H1 (cell line): ENCODE data around the gene B9D2. TPM values are rescaled to one million over a fixed set of nuclear protein-coding genes. Genes with fewer than 3 reads are reported as not detected.

ENCODE experiments used
- CTCF ChIA-PET: fragments of 300-600 bp; sonication (Branson Sonifier 250); formaldehyde crosslinking; loops from one replicate; lab custom pipeline; 2021; ENCODE audit not compliant: partially characterized antibody; lab: Charles Lee
- POLR2A ChIA-PET: fragments of 300-600 bp; sonication (Branson Sonifier 250); formaldehyde crosslinking; loops from one replicate; lab custom pipeline; 2021; ENCODE audit warnings: inconsistent platforms; ENCODE audit not compliant: partially characterized antibody; lab: Charles Lee
- DNase-seq, 2 experiments: peaks; one replicate each; pipeline versions ENCODE4 v3.0.0 to v3.0.0-alpha.2; 2010 to 2022; ENCODE audit warnings: low spot score in 2 of 2, low read depth in 1 of 2, mixed read lengths in 1 of 2
- FAIRE-seq: peaks from 2 replicates; lab custom pipeline; 2011; peaks lifted over from hg19 to GRCh38; lab: Jason Lieb, UNC
- H2AFZ ChIP-seq: 2 replicates; pipeline ENCODE4 v1.8.1; 2012; ENCODE audit warnings: low read length, inconsistent platforms
- H2AK5ac ChIP-seq: 2 replicates; pipeline ENCODE4 v1.6.1; 2013; ENCODE audit warnings: low read depth, low read length
- H2BK120ac ChIP-seq: replicated peaks from 2 replicates; pipeline ENCODE3; 2013; ENCODE audit warnings: low read depth, low read length, inconsistent platforms
- H2BK12ac ChIP-seq: 2 replicates; pipeline ENCODE4 v1.6.1; 2013; ENCODE audit warnings: low read depth, low read length
- H2BK15ac ChIP-seq: 2 replicates; pipeline ENCODE4 v1.6.1; 2013; ENCODE audit warnings: low read length
- H2BK20ac ChIP-seq: 2 replicates; pipeline ENCODE4 v1.6.1; 2013; ENCODE audit warnings: low read length
- H2BK5ac ChIP-seq: 2 replicates; pipeline ENCODE4 v1.6.1; 2013; ENCODE audit warnings: low read depth, low read length
- H3K14ac ChIP-seq: 2 replicates; pipeline ENCODE4 v1.6.1; 2013; ENCODE audit warnings: inconsistent platforms; ENCODE audit not compliant: insufficient read length
- H3K18ac ChIP-seq: 2 replicates; pipeline ENCODE4 v1.6.1; 2013; ENCODE audit warnings: low read length; ENCODE audit errors: extremely low read depth
- H3K23ac ChIP-seq: 2 replicates; pipeline ENCODE4 v1.6.1; 2013; ENCODE audit warnings: inconsistent platforms; ENCODE audit not compliant: insufficient read length
- H3K23me2 ChIP-seq: 2 replicates; pipeline ENCODE4 v1.6.1; 2013; ENCODE audit warnings: low read depth, low read length
- H3K27ac ChIP-seq: 2 replicates; pipeline ENCODE4 v1.6.1; 2011; ENCODE audit warnings: low read depth, low read length, inconsistent platforms
- H3K27me3 ChIP-seq, 4 experiments: replicated peaks in 1 of 4; 1 replicate in 1 of 4; 2 replicates in 3 of 4; pipeline versions ENCODE4 v1.6.1 to v1.8.1; 2011 to 2013; ENCODE audit warnings: low read length in 3 of 4, mild to moderate bottlenecking in 3 of 4, inconsistent platforms in 2 of 4, mixed read lengths in 2 of 4, moderate library complexity in 1 of 4; ENCODE audit not compliant: control insufficient read depth in 3 of 4, insufficient read depth in 3 of 4; ENCODE audit errors: extremely low read depth in 1 of 4
- H3K36me3 ChIP-seq, 4 experiments: 2 replicates each; pipeline versions ENCODE4 v1.6.1 to v1.8.1; 2011 to 2013; ENCODE audit warnings: mild to moderate bottlenecking in 4 of 4, low read length in 3 of 4, moderate library complexity in 2 of 4, control low read depth in 1 of 4, inconsistent platforms in 1 of 4; ENCODE audit not compliant: insufficient read depth in 4 of 4, control insufficient read depth in 2 of 4
- H3K4ac ChIP-seq: replicated peaks from 2 replicates; pipeline ENCODE3; 2013; ENCODE audit warnings: low read length, low read depth, mixed read lengths, inconsistent platforms; ENCODE audit not compliant: insufficient read length
- H3K4me1 ChIP-seq, 4 experiments: replicated peaks in 1 of 4; 1 replicate in 1 of 4; 2 replicates in 3 of 4; pipeline versions ENCODE4 v1.6.1 to v1.8.1; 2011 to 2013; ENCODE audit warnings: low read length in 3 of 4, inconsistent platforms in 2 of 4, mixed read lengths in 1 of 4; ENCODE audit not compliant: insufficient read depth in 4 of 4, control insufficient read depth in 3 of 4
- H3K4me2 ChIP-seq, 2 experiments: 2 replicates each; pipeline versions ENCODE4 v1.6.1 to v1.8.1; 2011 to 2013; ENCODE audit warnings: low read depth in 2 of 2, low read length in 2 of 2, control low read depth in 1 of 2, inconsistent platforms in 1 of 2, mild to moderate bottlenecking in 1 of 2; ENCODE audit not compliant: insufficient read depth in 1 of 2
- H3K4me3 ChIP-seq, 4 experiments: fragments of 200-600, 300-600 bp in 1 of 4; sonication (generic), shearing (Covaris generic), sonication (Bioruptor Twin) in 1 of 4; 2 replicates each; pipeline versions ENCODE4 v1.5.1 to v1.8.1; 2011 to 2016; ENCODE audit warnings: low read length in 4 of 4, low read depth in 3 of 4, control low read depth in 2 of 4, inconsistent platforms in 2 of 4, mild to moderate bottlenecking in 2 of 4, mixed read lengths in 1 of 4, moderate library complexity in 1 of 4; ENCODE audit not compliant: insufficient read depth in 2 of 4; ENCODE audit errors: extremely low read depth in 1 of 4
- H3K56ac ChIP-seq: replicated peaks from 2 replicates; pipeline ENCODE3; 2013; ENCODE audit warnings: low read depth, mild to moderate bottlenecking, mixed read lengths, low read length, inconsistent platforms; ENCODE audit not compliant: insufficient read length
- H3K79me1 ChIP-seq: 2 replicates; pipeline ENCODE4 v1.6.1; 2013; ENCODE audit warnings: low read depth, low read length, control low read depth
- H3K79me2 ChIP-seq, 2 experiments: 2 replicates each; pipeline versions ENCODE4 v1.6.1 to v1.8.1; 2012 to 2013; ENCODE audit warnings: low read length in 2 of 2, mild to moderate bottlenecking in 2 of 2, inconsistent platforms in 1 of 2; ENCODE audit not compliant: insufficient read depth in 2 of 2, control insufficient read depth in 1 of 2
- H3K9ac ChIP-seq, 4 experiments: replicated peaks in 1 of 4; 1 replicate in 1 of 4; 2 replicates in 3 of 4; pipeline versions ENCODE4 v1.6.1 to v1.8.1; 2011 to 2013; ENCODE audit warnings: low read depth in 3 of 4, low read length in 3 of 4, control low read depth in 2 of 4, mild to moderate bottlenecking in 2 of 4, moderate library complexity in 2 of 4, inconsistent platforms in 1 of 4; ENCODE audit errors: extremely low read depth in 1 of 4
- H3K9me3 ChIP-seq, 2 experiments: 2 replicates each; pipeline versions ENCODE4 v1.6.1 to v1.8.1; 2012 to 2013; ENCODE audit warnings: mild to moderate bottlenecking in 2 of 2, moderate library complexity in 2 of 2, control low read depth in 1 of 2, inconsistent platforms in 1 of 2, low read depth in 1 of 2, low read length in 1 of 2, mixed read lengths in 1 of 2; ENCODE audit not compliant: insufficient read depth in 2 of 2
- H4K20me1 ChIP-seq, 2 experiments: replicated peaks in 1 of 2; 2 replicates each; pipeline versions ENCODE3 to v1.8.1; 2011 to 2013; ENCODE audit warnings: inconsistent platforms in 2 of 2, low read length in 2 of 2, mild to moderate bottlenecking in 1 of 2; ENCODE audit not compliant: insufficient read depth in 2 of 2, control insufficient read depth in 1 of 2
- H4K5ac ChIP-seq: 2 replicates; pipeline ENCODE4 v1.6.1; 2013; ENCODE audit warnings: low read length, low read depth, mixed read lengths, inconsistent platforms; ENCODE audit not compliant: insufficient read length
- H4K8ac ChIP-seq: 2 replicates; pipeline ENCODE4 v1.8.0; 2013; ENCODE audit warnings: mild to moderate bottlenecking, moderate library complexity, low read length, inconsistent platforms; ENCODE audit not compliant: insufficient read depth; ENCODE audit errors: extremely low read depth
- H4K91ac ChIP-seq: replicated peaks from 2 replicates; pipeline ENCODE3; 2013; ENCODE audit warnings: low read length, mixed read lengths, inconsistent platforms; ENCODE audit not compliant: insufficient read length
- BCL11A ChIP-seq, 2 experiments: IDR thresholded peaks; one replicate each; pipeline ENCODE4 v1.6.1; 2011; ENCODE audit warnings: low read depth in 2 of 2, low read length in 2 of 2, mild to moderate bottlenecking in 2 of 2
- CBX8 ChIP-seq: fragments of 300-800, 300-1000 bp; sonication (generic); IDR thresholded peaks from 2 replicates; pipeline ENCODE4 v1.7.1; 2016; ENCODE audit warnings: low read depth, low read length, borderline replicate concordance
- CEBPB ChIP-seq: IDR thresholded peaks from 2 replicates; pipeline ENCODE4 v1.6.1; 2012; ENCODE audit warnings: low read depth, low read length
- CREB1 ChIP-seq: IDR thresholded peaks from 2 replicates; pipeline ENCODE4 v1.6.1; 2012; ENCODE audit warnings: inconsistent platforms
- FOSL1 ChIP-seq: IDR thresholded peaks from 2 replicates; pipeline ENCODE4 v1.6.1; 2011; ENCODE audit warnings: mild to moderate bottlenecking, low read depth, low read length, moderate library complexity; ENCODE audit not compliant: insufficient read depth
- HDAC2 ChIP-seq, 2 experiments: fragments of 300-600 bp in 1 of 2; sonication (generic) in 1 of 2; IDR thresholded peaks; 2 replicates each; pipeline ENCODE4 v1.6.1; 2011 to 2012; ENCODE audit warnings: low read depth in 2 of 2, low read length in 2 of 2, mild to moderate bottlenecking in 2 of 2, moderate library complexity in 2 of 2, borderline replicate concordance in 1 of 2, inconsistent platforms in 1 of 2
- KDM4A ChIP-seq: IDR thresholded peaks from one replicate; pipeline ENCODE4 v1.7.1; 2012; ENCODE audit warnings: low read depth, mild to moderate bottlenecking, moderate library complexity, low read length, inconsistent platforms; ENCODE audit not compliant: severe bottlenecking
- MAFK ChIP-seq: IDR thresholded peaks from 2 replicates; pipeline ENCODE4 v1.6.1; 2012; ENCODE audit warnings: low read depth, mild to moderate bottlenecking, improper control_type of control experiment, low read length
- NANOG ChIP-seq: IDR thresholded peaks from 2 replicates; pipeline ENCODE4 v1.6.1; 2011; ENCODE audit warnings: low read length, low read depth, mild to moderate bottlenecking, inconsistent platforms; ENCODE audit not compliant: insufficient read depth, poor library complexity, severe bottlenecking
- RAD21 ChIP-seq, 2 experiments: IDR thresholded peaks in 1 of 2; conservative IDR thresholded peaks in 1 of 2; 2 replicates each; pipeline ENCODE4 v1.6.1; 2011; ENCODE audit warnings: low read depth in 2 of 2, low read length in 2 of 2, improper control_type of control experiment in 1 of 2, inconsistent platforms in 1 of 2, mild to moderate bottlenecking in 1 of 2, moderate library complexity in 1 of 2
- RBBP5 ChIP-seq: IDR thresholded peaks from 2 replicates; pipeline ENCODE4 v1.7.1; 2012; ENCODE audit warnings: low read depth, mild to moderate bottlenecking, inconsistent platforms, low read length, moderate library complexity, borderline replicate concordance
- SP4 ChIP-seq: IDR thresholded peaks from 2 replicates; pipeline ENCODE4 v1.6.1; 2012; ENCODE audit warnings: low read length, inconsistent platforms
- SUZ12 ChIP-seq: fragments of 200-600 bp; sonication (generic); IDR thresholded peaks from 2 replicates; pipeline ENCODE4 v1.6.1; 2012; ENCODE audit warnings: mild to moderate bottlenecking, inconsistent platforms, low read length, moderate library complexity, mixed read lengths
- WGBS, 2 experiments: shearing (Covaris generic) in 1 of 2; methylation state at CpG; one replicate each; pipeline versions ENCODE4 v1.1.6 to v1.1.7; 2013 to 2015; ENCODE audit warnings: low lambda C conversion rate in 2 of 2, mixed read lengths in 2 of 2, inconsistent platforms in 1 of 2, low coverage in 1 of 2, missing lambda C conversion rate in 1 of 2; ENCODE audit not compliant: insufficient replicate concordance in 2 of 2, insufficient coverage in 1 of 2, insufficient read length in 1 of 2; ENCODE audit errors: extremely low coverage in 1 of 2, missing lambda C conversion rate in 1 of 2; 5-methylcytosine and 5-hydroxymethylcytosine counted together
- polyA plus RNA-seq, 7 experiments: library from polyadenylated mRNA; depleted of rRNA in 3 of 7; stranded (reverse) in 5 of 7; unstranded in 2 of 7; fragments of >200 nt in 5 of 7; fragments of 200-250 nt in 2 of 7; gene quantifications; 1 replicate in 5 of 7; 2 replicates in 1 of 7; 4 replicates in 1 of 7; pipeline versions ENCODE4 v1.2.1 to v1.2.3, GENCODE V29; 2011 to 2013; ENCODE audit warnings: missing spikeins in 2 of 7, mixed read lengths in 2 of 7
- total RNA-seq: library from RNA; stranded (reverse); fragmentation: NEBNext Ultra II Directional; extraction: Animal tissue kit (Norgen Biotek cat#: 25700); gene quantifications from 2 replicates; pipeline ENCODE4 v1.2.1, GENCODE V29; 2021
- TF ChIP-seq, protein P1 (sequence below): IDR thresholded peaks from 2 replicates; pipeline ENCODE4 v1.6.1; 2012; ENCODE audit warnings: inconsistent platforms

The B9D2 gene
- total and polyA plus RNA-seq, 2 of the 8 experiments (the other 6 are each of a cell fraction or from before 2014, with no cell fraction given), result 4.9 to 6.3 TPM

DNA sequence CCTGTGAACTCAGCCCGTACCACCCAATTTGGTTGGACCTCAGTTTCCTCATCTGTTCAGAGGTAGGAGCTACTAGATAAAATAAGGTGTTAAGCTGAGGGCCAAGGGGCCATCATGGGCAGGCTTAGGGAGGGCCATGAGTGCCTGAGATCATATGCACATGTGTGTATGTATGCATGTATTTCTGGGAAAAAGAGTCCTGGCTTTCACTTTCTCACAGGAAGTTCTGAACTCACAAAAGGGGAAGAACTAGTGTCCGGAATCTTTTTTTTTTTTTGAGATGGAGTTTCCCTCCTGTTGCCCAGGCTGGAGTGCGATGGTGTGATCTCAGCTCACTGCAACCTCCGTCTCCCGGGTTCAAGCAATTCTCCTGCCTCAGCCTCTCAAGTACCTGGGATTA lies 29.2 kb downstream of the B9D2 start:
- no peak overlapping the region for H4K5ac ChIP-seq
- peaks cover 0 to 3% (median 0%) of the 10 kb centered on the region in 4 experiments; a peak in 3 of 7 replicates for H3K27me3 ChIP-seq
- peaks cover 0 to 2% of the 10 kb centered on the region in 2 experiments for H4K20me1 ChIP-seq
- FAIRE-seq (no peak), DNase-seq (no peak)
- H3K23me2 ChIP-seq, result peaks cover 1% of the 10 kb centered on the region
- ChIA-PET CTCF (interaction anchor here (1.7 to 4.8 kb wide), 2 partner anchors 17 to 43 kb away, joined by 3 to 25 read pairs; no protein-coding TSS in a partner anchor), POLR2A (interaction anchor here (1.3 kb wide), 1 partner anchor 9 kb away, joined by 7 read pairs; no protein-coding TSS in a partner anchor)
- no peak overlapping the region for H4K91ac ChIP-seq
- WGBS, 2 experiments, result 100% methylated on average over 5 of the region's 5 CpGs; no CpG with 5 or more reads in 1 of the 2 experiments
- H3K36me3 ChIP-seq, result no peaks in the 10 kb centered on the region
- no peaks in the 10 kb centered on the region for H3K4me1 ChIP-seq
- H3K4me2 ChIP-seq, result no peak overlapping the region
- no peaks in the 10 kb centered on the region for H3K79me2 ChIP-seq
- H3K56ac ChIP-seq, result no peak overlapping the region
- H3K9ac ChIP-seq, result no peak overlapping the region
- no peak overlapping the region for H4K8ac ChIP-seq
- no peak overlapping the region for H2BK120ac ChIP-seq
- H3K14ac ChIP-seq, result no peak overlapping the region
- no peak overlapping the region for H2AFZ ChIP-seq
- H2BK12ac ChIP-seq, result no peak overlapping the region
- no peak overlapping the region for H3K4me3 ChIP-seq
- H3K79me1 ChIP-seq, result no peaks in the 10 kb centered on the region
- H2AK5ac ChIP-seq, result no peak overlapping the region
- no peak overlapping the region for H2BK15ac ChIP-seq
- H2BK5ac ChIP-seq, result no peak overlapping the region
- no peak overlapping the region for H3K18ac ChIP-seq
- no peaks in the 10 kb centered on the region for H3K9me3 ChIP-seq
- no peak overlapping the region for H3K27ac ChIP-seq
- no peak overlapping the region for H2BK20ac ChIP-seq
- H3K4ac ChIP-seq, result no peak overlapping the region
- H3K23ac ChIP-seq, result no peak overlapping the region
- no peak for TF ChIP-seq SP4
- TF ChIP-seq HDAC2 (IDR thresholded peaks at IDR 0.05; ENCODE audit: borderline replicate concordance in 1 of 2, low read depth in 2 of 2, low read length in 2 of 2), result no peak
- no peak for TF ChIP-seq MAFK
- TF ChIP-seq KDM4A, result no peak
- TF ChIP-seq CEBPB, result no peak
- no peak for TF ChIP-seq NANOG
- no peak for TF ChIP-seq FOSL1
- TF ChIP-seq CBX8, result no peak
- TF ChIP-seq BCL11A (IDR thresholded peaks at IDR 0.05; ENCODE audit: low read depth in 2 of 2, low read length in 2 of 2), result no peak
- TF ChIP-seq RBBP5, result no peak
- no peak for TF ChIP-seq CREB1
- TF ChIP-seq, protein P1, sequence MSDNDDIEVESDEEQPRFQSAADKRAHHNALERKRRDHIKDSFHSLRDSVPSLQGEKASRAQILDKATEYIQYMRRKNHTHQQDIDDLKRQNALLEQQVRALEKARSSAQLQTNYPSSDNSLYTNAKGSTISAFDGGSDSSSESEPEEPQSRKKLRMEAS, result no peak
- TF ChIP-seq SUZ12, result no peak
- TF ChIP-seq RAD21 (IDR thresholded peaks at IDR 0.05 in 1 of 2, conservative IDR thresholded peaks at IDR 0.05 in 1 of 2; ENCODE audit: low read depth in 2 of 2, low read length in 2 of 2), result no peak
